HL-60 (cell line): ENCODE results near the gene BDKRB1.

Experiments
- DNase-seq, 2 experiments: peaks; one replicate each; pipeline ENCODE4 v3.0.0-alpha.2; 2010 to 2020; ENCODE audit warnings: low read depth in 1 of 2, low spot score in 1 of 2
- H3K27ac ChIP-seq: fragments of 250-450 bp; sonication (Bioruptor Pico); replicated peaks from 2 replicates; pipeline ENCODE4 v1.5.1; 2020; ENCODE audit warnings: mild to moderate bottlenecking, moderate library complexity
- H3K27me3 ChIP-seq: fragments of 250-450 bp; sonication (Bioruptor Pico); 2 replicates; pipeline ENCODE4 v1.5.1; 2021; ENCODE audit warnings: mild to moderate bottlenecking, moderate library complexity; ENCODE audit not compliant: insufficient read depth, poor library complexity, severe bottlenecking
- H3K4me3 ChIP-seq: replicated peaks from 2 replicates; pipeline ENCODE4 v1.5.1; 2011; ENCODE audit warnings: mild to moderate bottlenecking, control low read depth, low read length; ENCODE audit not compliant: insufficient read depth
- GABPA ChIP-seq: IDR thresholded peaks from 2 replicates; pipeline ENCODE4 v1.6.1; 2012; ENCODE audit warnings: low read depth
- POLR2AphosphoS5 ChIP-seq: IDR thresholded peaks from 2 replicates; pipeline ENCODE4 v1.6.1; 2012; ENCODE audit warnings: low read depth
- SPI1 ChIP-seq: IDR thresholded peaks from 2 replicates; pipeline ENCODE4 v1.6.1; 2012; ENCODE audit warnings: low read depth, mild to moderate bottlenecking, borderline replicate concordance
- TF ChIP-seq, protein P1 (sequence below): IDR thresholded peaks from one replicate; pipeline ENCODE4 v1.5.1; 2011; ENCODE audit warnings: low read length, control low read depth, inconsistent platforms; ENCODE audit not compliant: insufficient read depth
- TF ChIP-seq, protein P2 (sequence below): IDR thresholded peaks from 2 replicates; pipeline ENCODE4 v1.6.1; 2012; ENCODE audit warnings: low read depth; ENCODE audit not compliant: insufficient replicate concordance

The BDKRB1 gene

DNA sequence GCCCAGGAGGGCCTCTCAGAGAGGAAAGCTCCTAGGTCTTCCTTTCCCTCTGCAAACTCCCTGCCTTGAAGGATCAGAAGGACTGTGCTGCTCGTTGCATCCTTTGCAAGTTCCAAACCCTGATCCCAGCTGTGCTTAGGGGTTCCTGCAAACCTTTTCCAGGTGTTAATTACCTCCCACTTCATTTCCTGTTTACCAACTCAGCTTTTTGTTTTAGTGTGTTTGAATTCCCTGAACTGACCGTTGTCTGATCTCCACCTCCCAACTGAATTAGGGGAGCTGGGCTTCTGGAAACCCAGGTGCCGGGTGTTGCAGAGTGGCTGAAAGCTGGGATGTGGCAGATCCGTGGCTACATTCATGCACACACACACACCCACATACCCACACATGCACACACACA lies 20.6 kb upstream of the BDKRB1 start:
- no peak for DNase-seq
- no peak overlapping the region for H3K27ac ChIP-seq
- TF ChIP-seq SPI1 (no peak), GABPA (no peak), POLR2AphosphoS5 (no peak)
- TF ChIP-seq, protein P1, sequence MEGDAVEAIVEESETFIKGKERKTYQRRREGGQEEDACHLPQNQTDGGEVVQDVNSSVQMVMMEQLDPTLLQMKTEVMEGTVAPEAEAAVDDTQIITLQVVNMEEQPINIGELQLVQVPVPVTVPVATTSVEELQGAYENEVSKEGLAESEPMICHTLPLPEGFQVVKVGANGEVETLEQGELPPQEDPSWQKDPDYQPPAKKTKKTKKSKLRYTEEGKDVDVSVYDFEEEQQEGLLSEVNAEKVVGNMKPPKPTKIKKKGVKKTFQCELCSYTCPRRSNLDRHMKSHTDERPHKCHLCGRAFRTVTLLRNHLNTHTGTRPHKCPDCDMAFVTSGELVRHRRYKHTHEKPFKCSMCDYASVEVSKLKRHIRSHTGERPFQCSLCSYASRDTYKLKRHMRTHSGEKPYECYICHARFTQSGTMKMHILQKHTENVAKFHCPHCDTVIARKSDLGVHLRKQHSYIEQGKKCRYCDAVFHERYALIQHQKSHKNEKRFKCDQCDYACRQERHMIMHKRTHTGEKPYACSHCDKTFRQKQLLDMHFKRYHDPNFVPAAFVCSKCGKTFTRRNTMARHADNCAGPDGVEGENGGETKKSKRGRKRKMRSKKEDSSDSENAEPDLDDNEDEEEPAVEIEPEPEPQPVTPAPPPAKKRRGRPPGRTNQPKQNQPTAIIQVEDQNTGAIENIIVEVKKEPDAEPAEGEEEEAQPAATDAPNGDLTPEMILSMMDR, result no peak
- TF ChIP-seq, protein P2, sequence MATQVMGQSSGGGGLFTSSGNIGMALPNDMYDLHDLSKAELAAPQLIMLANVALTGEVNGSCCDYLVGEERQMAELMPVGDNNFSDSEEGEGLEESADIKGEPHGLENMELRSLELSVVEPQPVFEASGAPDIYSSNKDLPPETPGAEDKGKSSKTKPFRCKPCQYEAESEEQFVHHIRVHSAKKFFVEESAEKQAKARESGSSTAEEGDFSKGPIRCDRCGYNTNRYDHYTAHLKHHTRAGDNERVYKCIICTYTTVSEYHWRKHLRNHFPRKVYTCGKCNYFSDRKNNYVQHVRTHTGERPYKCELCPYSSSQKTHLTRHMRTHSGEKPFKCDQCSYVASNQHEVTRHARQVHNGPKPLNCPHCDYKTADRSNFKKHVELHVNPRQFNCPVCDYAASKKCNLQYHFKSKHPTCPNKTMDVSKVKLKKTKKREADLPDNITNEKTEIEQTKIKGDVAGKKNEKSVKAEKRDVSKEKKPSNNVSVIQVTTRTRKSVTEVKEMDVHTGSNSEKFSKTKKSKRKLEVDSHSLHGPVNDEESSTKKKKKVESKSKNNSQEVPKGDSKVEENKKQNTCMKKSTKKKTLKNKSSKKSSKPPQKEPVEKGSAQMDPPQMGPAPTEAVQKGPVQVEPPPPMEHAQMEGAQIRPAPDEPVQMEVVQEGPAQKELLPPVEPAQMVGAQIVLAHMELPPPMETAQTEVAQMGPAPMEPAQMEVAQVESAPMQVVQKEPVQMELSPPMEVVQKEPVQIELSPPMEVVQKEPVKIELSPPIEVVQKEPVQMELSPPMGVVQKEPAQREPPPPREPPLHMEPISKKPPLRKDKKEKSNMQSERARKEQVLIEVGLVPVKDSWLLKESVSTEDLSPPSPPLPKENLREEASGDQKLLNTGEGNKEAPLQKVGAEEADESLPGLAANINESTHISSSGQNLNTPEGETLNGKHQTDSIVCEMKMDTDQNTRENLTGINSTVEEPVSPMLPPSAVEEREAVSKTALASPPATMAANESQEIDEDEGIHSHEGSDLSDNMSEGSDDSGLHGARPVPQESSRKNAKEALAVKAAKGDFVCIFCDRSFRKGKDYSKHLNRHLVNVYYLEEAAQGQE, result no peak
- H3K4me3 ChIP-seq, result no peak overlapping the region
- no peaks in the 10 kb centered on the region for H3K27me3 ChIP-seq

DNA sequence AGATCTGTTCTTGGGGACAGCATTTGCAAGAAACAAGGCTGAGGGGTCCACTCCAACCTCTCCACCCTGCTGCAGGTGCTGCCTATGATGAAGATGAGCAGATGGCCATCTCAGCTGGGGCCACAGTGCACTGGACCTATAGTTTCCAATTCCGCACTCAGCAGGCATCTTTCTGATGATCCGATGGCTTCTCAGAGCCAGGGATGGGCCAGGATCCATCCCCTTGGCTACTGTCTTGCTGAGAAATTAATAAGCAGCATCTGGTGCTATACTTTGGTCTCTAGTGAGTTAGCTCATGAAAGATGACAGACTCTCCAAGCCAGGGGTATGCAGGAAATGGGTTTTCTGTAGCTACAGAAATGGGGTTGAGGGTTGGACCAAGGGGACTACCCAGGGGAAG lies 18.4 kb upstream of the BDKRB1 start:
- TF ChIP-seq, protein P2, result no peak
- TF ChIP-seq SPI1 (no peak), GABPA (no peak), POLR2AphosphoS5 (no peak)
- TF ChIP-seq, protein P1, result no peak
- Histone ChIP-seq H3K27me3 (no peaks in the 10 kb centered on the region), H3K27ac (no peak overlapping the region), H3K4me3 (no peak overlapping the region)
- DNase-seq, result no peak

DNA sequence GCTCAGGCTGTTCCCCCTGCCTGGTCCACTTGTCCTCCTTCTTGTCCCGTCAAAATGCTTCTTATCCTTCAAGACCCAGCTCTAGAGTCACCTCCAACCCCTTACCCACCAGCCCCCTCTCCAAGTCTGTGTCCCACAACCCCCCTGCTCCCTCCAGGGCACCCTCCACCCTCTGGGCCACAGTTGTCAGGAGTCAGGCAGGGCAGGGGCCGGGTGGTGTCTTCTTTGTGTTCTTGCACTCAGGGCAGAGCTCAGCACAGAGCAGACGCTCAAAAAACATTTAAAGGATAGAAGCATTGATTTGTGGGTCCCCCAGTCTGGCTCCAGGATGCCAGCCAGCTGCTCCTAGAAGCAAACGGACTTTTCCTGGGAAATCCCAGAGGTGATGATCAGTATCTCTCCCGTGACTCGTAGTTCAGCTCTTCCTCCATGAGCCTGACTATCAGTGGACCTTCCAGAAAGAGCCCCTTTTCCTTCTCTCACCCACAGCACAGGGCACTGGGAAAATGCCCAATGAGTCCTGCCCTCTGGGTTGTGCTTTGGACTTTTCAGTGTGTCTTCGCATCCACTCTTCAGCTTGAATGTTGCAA lies 17.2 kb upstream of the BDKRB1 start:
- DNase-seq, result no peak
- no peak overlapping the region for H3K27ac ChIP-seq
- no peaks in the 10 kb centered on the region for H3K27me3 ChIP-seq
- TF ChIP-seq, protein P1, result no peak
- TF ChIP-seq SPI1 (no peak), POLR2AphosphoS5 (no peak), GABPA (no peak)
- TF ChIP-seq, protein P2, result no peak
- H3K4me3 ChIP-seq, result no peak overlapping the region
